Left cardiac atrium (tissue), 4 donors: ENCODE measurements around the gene TSPAN33. TPM values are rescaled to one million over a fixed set of nuclear protein-coding genes. Genes with fewer than 3 reads are reported as not detected.
"Not testable (repeated sequence)": the region's sequence is repeated elsewhere in the genome, so short reads cannot be mapped to it uniquely, and the experiment has no call there.

Experiments used
- ATAC-seq, 2 donors: fragments of 200-7000 bp; cut with Tn5 transposase; one replicate each; pipeline ENCODE4 v1.9.1; 2020; ENCODE audit warnings: mild to moderate bottlenecking in 2 of 2, moderate library complexity in 2 of 2
- DNase-seq: peaks from one replicate; pipeline ENCODE4 v3.0.0-alpha.2; 2020
- intact Hi-C, 2 donors: fragments of 100-400 bp; cut with DNase I; formaldehyde crosslinking; loops; one replicate each; pipeline versions ENCODE4 v1.14.1 to v1.15.1; 2022 to 2023
- total RNA-seq, 2 donors: library from RNA; stranded (reverse); fragmentation: NEBNext Ultra II Directional; extraction: Animal tissue kit (Norgen Biotek cat#: 25700); gene quantifications; one replicate each; pipeline ENCODE4 v1.2.1, GENCODE V29; 2021
- donor health status: DM: no; HTN: yes; CAD: no.
- donor health status: DM: no; HTN: yes; CAD: no; lungs with severe emphysema.
- donor health status: DM: yes; HTN: yes; CAD: no.
- donor health status: Dilated cardiomyopathy.

TSPAN33 gene
- total RNA-seq, 2 donors from 2014 or later = 10.9 to 12.3 TPM

DNA sequence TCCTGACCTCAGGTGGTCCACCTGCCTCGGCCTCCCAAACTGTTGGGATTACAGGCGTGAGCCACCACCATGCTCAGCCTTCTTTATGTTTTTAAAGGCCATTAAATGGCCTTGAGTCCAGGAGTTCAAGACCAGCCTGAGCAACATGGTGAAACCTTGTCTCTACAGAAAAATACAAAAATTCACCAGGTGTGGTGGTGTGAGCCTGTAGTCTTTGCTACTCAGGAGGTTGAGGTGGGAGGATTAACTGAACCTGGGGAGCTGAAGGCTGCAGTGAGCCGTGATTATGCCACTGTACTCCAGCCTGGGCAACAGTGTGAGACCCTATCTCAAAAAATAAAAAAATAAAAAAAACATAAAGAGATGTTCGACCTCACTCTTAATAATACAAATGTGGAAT, 54.9 kb downstream of the TSPAN33 start:
- intact Hi-C loops = no loop called here
- ATAC-seq (no peak), DNase-seq (no peak)

DNA sequence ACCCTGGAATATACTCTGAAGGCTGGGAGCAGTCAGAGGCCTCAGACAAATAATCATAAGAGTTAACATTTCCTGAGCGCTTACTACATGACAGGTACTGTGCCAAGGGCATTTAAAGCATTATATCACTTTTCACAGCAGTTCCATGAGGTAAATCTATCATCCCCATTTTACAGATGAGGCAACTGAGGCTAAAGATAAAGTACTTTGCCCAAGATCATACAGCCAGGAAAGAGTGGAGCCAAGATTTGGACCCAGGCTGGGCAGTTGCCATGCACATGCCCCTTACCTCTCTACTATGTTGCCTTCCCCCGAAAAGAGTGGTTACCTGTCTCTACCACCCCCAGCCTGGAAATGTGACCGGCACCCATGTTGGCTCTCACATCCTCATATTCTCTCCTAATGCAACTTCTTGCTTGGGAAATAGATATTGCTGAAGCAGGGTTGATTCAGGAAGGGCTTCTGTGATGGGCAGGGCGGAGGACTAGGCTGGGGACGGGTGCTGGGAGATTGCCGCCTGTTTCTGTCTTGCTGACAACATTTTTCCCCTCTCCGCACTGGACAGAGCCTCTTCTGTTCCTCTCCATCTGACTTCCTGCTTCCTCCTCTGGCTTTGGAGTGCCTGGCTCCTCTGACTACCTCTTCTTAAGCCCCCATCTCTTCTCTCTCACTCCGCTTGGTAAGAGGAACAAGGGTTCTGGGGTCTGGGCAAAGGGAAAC, 57.7 kb downstream of the TSPAN33 start:
- DNase-seq (no peak), ATAC-seq (peak in 1 of 2 donors; percentile 62)
- intact Hi-C loops = no loop called here

DNA sequence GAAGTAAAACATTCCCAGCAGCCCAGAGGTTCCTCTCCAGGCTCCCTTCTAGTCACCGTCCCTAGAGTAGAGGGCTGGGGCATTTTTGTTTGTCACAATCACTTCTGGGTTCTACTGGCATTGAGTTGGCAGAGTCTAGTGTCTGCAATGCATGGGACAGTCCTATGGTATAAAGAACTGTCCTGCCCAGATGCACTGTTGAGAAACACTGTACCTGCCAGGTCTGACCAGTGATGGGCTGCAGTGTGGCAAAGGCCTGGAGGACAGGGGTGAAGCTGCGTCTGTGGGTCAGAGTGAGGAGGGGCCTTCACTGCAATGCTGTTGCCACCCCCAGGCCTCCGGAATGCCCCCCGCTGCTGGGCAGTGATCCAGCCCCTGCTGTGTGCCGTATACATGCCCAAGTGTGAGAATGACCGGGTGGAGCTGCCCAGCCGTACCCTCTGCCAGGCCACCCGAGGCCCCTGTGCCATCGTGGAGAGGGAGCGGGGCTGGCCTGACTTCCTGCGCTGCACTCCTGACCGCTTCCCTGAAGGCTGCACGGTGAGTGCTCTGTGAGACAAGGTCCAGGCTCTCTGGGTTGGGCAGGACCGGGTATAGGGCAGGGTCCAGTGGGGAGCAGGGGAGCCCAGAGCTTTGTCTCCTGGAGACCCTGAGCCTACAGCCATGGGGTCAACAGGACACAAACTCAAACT, 58.7 kb downstream of the TSPAN33 start:
- intact Hi-C loops = no loop called here
- ATAC-seq = peak in 1 of 2 donors; percentile 16

DNA sequence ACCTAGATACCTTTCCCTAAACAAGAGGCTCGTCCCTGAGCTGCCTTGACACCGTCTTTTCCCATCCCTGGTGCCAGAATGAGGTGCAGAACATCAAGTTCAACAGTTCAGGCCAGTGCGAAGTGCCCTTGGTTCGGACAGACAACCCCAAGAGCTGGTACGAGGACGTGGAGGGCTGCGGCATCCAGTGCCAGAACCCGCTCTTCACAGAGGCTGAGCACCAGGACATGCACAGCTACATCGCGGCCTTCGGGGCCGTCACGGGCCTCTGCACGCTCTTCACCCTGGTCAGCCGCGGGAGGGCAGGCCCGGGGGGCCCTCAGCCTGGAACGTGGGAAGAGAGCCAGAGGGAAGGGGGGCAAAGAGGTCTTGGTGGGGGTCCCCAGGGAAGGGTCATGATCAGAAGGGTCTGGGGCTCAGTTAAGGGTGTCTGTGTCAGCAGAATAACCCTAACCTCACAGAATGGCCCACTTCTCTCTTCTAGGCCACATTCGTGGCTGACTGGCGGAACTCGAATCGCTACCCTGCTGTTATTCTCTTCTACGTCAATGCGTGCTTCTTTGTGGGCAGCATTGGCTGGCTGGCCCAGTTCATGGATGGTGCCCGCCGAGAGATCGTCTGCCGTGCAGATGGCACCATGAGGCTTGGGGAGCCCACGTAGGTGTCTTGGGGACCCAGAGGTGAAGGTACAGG, 60.8 kb downstream of the TSPAN33 start:
- ATAC-seq (no peak), DNase-seq (no peak)
- intact Hi-C loops = no loop called here

More for the DNA sequence above, 58.7 kb downstream of the TSPAN33 start:
- no peak for DNase-seq

DNA sequence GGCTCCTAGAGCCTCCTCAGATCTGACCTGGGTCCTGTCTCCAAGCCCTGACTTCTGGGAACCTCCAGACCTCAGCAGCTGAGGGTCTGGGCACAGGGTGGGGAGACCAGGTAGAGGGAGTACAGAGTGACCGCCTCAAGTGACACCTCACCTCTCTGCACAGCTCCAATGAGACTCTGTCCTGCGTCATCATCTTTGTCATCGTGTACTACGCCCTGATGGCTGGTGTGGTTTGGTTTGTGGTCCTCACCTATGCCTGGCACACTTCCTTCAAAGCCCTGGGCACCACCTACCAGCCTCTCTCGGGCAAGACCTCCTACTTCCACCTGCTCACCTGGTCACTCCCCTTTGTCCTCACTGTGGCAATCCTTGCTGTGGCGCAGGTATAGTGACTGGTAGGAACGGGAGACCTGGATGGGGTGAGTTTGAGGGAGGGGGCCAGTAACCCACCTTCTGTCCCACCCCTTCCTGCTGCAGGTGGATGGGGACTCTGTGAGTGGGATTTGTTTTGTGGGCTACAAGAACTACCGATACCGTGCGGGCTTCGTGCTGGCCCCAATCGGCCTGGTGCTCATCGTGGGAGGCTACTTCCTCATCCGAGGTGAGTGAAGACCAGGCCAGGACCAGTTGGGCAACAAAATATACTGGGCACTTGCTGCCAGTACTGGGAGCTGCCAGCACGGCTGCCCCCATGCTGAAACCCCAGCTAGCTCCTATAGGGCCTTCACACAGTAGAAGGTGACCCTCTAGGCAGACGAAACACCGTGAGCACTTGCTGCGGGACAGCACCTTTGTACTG, 61.7 kb downstream of the TSPAN33 start:
- ATAC-seq (no peak), DNase-seq (no peak)
- intact Hi-C loops = no loop called here

DNA sequence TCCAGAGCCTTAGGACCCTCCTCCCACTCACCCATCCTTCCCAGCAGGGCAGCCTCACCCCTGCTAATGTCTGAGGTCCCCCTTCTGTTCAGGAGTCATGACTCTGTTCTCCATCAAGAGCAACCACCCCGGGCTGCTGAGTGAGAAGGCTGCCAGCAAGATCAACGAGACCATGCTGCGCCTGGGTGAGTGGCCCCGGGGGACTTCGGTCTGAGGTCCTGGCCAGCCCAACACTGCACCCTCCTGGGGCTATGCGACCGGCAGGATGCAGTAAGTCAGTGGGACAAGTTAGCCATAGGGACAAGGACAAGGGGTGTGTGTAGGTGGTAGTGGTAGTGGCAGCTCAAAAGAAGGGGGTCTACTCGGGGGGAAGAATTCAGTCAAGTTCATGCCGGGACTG, 64.2 kb downstream of the TSPAN33 start:
- no peak for DNase-seq
- no peak for ATAC-seq
- intact Hi-C loops = no loop called here

DNA sequence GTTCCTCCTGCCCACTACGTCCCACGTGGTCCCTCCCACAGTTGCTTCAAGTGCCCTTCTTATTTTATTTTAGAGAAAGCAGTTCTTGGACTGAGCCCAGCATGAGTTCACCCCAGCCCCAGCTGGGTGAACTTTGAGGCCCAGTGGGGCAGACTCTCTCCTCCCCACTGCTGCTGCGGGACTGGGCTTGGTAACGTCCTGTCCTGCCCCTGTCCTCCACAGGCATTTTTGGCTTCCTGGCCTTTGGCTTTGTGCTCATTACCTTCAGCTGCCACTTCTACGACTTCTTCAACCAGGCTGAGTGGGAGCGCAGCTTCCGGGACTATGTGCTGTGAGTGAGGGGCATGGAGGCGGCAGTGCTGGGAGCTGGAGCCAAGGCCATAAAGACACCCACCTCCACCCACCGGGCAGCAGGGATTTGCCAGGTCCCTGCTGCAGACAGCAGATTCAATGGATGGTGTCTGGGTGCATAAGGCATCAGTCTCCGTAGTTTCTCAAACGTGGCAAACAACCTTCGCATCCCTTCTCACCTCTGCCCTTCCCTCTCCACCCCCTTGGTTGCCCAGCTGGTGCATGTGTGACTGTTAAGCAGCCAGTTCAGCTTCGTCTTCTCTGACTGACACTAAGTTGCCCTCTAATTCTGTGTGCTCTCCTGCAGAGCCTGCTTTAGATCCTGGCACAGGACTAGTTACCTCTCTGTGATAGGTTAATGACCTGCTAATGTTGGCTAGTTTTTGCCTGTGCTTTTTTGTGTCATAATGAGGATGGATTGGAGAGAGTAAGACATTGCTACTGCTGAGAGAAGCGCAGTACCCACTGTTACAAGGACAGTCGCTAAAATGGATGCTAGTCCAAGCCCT, 64.8 kb downstream of the TSPAN33 start:
- ATAC-seq (no peak), DNase-seq (no peak)
- intact Hi-C loops = no loop called here

DNA sequence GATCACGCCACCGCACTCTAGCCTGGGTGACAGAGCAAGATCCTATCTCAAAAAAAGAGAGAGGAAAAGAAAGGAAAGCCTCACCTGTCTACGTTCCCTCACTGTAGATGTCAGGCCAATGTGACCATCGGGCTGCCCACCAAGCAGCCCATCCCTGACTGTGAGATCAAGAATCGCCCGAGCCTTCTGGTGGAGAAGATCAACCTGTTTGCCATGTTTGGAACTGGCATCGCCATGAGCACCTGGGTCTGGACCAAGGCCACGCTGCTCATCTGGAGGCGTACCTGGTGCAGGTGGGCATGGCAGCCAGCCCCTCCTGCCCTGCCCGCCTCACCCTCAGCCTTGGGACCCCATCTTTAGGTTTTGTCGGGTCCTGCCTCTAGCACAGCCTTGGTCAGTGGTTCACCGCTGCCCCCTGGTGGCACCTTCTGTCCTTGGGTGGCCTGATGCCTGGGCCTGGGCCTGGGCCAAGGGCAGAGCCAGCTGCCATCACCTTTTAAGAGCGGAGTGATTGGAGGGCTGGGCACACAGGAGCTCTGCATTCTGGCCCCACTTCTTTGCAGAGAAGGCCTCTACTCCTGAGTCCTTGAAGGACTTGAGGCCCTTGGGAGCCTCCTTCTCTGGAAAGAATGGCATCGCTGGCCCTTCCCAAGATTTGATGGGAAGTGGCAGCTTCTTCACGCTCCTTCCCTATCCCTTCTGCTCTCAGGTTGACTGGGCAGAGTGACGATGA, 65.9 kb downstream of the TSPAN33 start:
- peak; percentile 92 to 95 for ATAC-seq

DNA sequence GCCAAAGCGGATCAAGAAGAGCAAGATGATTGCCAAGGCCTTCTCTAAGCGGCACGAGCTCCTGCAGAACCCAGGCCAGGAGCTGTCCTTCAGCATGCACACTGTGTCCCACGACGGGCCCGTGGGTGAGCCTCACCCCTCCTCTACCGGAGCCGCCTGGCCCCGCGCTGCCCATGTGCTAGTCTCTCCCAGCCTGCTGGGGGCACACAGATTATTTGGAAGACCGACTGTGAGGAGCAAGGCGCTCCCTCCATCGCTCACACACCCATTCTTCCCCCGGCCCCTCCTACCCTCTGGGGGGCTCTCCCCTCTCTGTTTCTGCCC, 66.4 kb downstream of the TSPAN33 start:
- DNase-seq (no peak), ATAC-seq (peak; percentile 12 to 31)
- intact Hi-C loops = loop anchor here (1.0 to 10.0 kb wide), 2 partner anchors 46 to 47 kb away; no protein-coding TSS in a partner anchor

More for the DNA sequence above, 65.9 kb downstream of the TSPAN33 start:
- peak; percentile 86 for DNase-seq
- intact Hi-C loops = loop anchor here (1.0 to 10.0 kb wide), 2 partner anchors 46 kb away; no protein-coding TSS in a partner anchor

DNA sequence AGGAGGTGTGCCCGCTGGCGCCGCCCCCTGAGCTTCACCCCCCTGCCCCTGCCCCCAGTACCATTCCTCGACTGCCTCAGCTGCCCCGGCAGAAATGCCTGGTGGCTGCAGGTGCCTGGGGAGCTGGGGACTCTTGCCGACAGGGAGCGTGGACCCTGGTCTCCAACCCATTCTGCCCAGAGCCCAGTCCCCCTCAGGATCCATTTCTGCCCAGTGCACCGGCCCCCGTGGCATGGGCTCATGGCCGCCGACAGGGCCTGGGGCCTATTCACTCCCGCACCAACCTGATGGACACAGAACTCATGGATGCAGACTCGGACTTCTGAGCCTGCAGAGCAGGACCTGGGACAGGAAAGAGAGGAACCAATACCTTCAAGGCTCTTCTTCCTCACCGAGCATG, 67.6 kb downstream of the TSPAN33 start:
- DNase-seq = no peak
- intact Hi-C loops = loop anchor here in 1 of 2 donors (10.0 kb wide), 1 partner anchor 47 kb away; no protein-coding TSS in a partner anchor
- no peak for ATAC-seq

DNA sequence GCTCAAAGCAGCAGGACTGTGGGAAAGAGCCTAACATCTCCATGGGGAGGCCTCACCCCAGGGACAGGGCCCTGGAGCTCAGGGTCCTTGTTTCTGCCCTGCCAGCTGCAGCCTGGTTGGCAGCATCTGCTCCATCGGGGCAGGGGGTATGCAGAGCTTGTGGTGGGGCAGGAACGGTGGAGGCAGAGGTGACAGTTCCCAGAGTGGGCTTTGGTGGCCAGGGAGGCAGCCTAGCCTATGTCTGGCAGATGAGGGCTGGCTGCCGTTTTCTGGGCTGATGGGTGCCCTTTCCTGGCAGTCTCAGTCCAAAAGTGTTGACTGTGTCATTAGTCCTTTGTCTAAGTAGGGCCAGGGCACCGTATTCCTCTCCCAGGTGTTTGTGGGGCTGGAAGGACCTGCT, 68.1 kb downstream of the TSPAN33 start:
- no peak for ATAC-seq

DNA sequence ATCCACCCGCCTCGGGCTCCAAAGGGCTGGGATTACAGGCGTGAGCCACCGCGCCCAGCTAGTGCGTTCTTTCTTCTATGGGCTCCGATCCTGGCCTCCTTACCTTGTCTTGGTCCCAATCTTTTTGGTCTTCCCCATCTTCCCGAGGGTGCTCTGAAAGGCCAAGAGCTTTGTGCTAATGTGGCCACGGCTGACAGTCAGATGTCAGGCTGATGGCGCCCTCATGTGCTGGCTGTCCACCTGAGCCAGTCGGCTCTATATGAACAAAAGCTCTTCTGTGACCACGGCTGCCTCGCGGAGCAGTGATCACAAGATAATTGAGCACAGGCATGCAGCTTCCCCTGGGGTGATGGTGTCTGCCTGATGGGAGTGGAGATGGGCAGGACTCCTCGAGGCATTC, 69.3 kb downstream of the TSPAN33 start:
- ATAC-seq (no peak), DNase-seq (no peak)
- intact Hi-C loops = loop anchor here in 1 of 2 donors (10.0 kb wide), 1 partner anchor 49 kb away; no protein-coding TSS in a partner anchor

More for the DNA sequence above, 68.1 kb downstream of the TSPAN33 start:
- intact Hi-C loops = loop anchor here in 1 of 2 donors (10.0 kb wide), 1 partner anchor 48 kb away; no protein-coding TSS in a partner anchor
- DNase-seq = no peak

DNA sequence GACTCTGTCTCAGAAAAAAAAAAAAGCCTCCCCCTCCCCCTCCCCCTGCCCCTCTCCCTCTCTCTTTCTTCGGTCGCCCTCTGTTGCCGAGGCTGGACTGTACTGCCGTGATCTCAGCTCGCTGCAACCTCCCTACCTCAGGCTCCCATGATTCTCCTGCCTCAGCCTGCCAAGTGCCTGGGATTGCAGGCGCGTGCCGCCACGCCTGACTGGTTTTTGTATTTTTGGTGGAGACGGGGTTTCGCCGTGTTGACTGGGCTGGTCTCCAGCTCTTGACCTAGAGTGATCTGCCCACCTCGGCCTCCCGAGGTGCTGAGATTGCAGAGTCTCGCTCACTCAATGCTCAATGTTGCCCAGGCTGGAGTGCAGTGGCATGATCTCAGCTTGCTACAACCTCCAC, 71.2 kb downstream of the TSPAN33 start:
- intact Hi-C loops = loop anchor here (5.0 to 10.0 kb wide), 3 partner anchors 51 to 257 kb away; no protein-coding TSS in a partner anchor
- not testable (repeated sequence) for DNase-seq, ATAC-seq

DNA sequence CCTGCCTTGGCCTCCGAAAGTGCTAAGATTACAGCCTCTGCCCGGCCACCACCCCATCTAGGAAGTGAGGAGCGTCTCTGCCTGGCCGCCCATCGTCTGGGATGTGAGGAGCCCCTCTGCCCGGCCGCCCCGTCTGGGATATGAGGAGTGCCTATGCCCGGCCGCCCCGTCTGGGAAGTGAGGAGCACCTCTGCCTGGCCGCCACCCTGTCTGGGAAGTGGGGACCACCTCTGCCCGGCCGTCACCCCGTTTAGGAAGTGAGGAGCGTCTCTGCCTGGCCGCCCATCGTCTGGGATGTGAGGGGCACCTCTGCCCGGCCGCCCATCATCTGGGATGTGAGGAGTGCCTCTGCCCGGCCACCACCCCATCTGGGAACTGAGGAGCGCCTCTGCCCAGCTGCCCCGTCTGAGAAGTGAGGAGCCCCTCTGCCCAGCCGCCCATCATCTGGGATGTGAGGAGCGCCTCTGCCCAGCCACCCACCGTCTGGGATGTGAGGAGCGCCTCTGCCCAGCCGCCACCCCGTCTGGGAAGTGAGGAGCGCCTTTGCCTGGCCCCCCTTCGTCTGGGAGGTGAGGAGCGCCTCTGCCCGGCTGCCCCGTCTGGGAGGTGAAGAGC, 71.7 kb downstream of the TSPAN33 start:
- not testable (repeated sequence) for DNase-seq, ATAC-seq
- intact Hi-C loops = loop anchor here (5.0 to 10.0 kb wide), 3 partner anchors 51 to 256 kb away; no protein-coding TSS in a partner anchor

DNA sequence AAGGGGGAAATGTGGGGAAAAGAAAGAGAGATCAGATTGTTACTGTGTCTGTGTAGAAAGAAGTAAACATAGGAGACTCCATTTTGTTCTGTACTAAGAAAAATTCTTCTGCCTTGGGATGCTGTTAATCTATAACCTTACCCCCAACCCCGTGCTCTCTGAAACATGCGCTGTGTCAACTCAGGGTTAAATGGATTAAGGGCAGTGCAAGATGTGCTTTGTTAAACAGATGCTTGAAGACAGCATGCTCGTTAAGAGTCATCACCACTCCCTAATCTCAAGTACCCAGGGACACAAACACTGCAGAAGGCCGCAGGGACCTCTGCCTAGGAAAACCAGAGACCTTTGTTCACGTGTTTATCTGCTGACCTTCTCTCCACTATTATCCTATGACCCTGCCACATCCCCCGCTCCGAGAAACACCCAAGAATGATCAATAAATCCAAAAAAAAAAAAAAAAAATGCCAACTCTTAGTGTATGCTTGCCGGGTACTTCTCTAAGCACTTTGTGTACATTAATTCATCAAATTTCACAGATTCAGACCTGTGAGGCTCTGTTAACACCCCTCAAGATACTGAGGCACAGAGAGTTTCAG, 72.4 kb downstream of the TSPAN33 start:
- not testable (repeated sequence) for ATAC-seq
- intact Hi-C loops = loop anchor here (5.0 to 10.0 kb wide), 3 partner anchors 52 to 255 kb away; no protein-coding TSS in a partner anchor

DNA sequence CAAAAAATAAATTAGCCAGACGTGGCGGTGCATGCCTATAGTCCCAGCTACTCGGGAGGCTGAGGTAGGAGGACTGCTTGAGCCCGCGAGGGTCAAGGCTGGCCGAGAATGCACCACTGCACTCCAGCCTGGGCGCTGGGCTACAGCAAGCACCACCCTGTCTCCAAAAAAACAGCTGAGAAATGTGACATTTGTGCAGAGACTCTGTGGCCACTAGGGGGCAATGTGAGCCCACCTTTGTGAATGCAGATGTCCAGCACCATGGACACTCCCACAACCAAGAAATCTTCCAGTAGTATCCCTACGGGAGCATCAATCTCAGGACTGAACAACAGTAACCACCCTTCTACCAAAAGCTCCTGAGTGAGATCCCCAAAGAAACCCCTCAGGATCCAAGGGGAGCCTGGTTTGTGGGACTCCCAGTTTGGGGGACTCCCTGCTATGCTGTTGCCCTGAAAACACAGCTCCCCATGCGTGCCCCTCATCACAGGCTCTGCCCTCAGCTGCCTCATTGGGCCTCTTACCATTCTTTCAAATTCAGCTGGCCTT, 74.1 kb downstream of the TSPAN33 start:
- peak; percentile 91 to 92 for ATAC-seq
- intact Hi-C loops = loop anchor here (2.0 to 10.0 kb wide), 4 partner anchors 54 to 254 kb away; no protein-coding TSS in a partner anchor
- peak; percentile 88 for DNase-seq

More for the DNA sequence above, 72.4 kb downstream of the TSPAN33 start:
- DNase-seq = not testable (repeated sequence)
